Choroid plexus epithelial cell (primary cell): ENCODE measurements around the gene TOX4.

Experiments used
- DNase-seq: peaks from one replicate; pipeline ENCODE4 v3.0.0-alpha.2; 2010; ENCODE audit warnings: low read depth
- H3K4me3 ChIP-seq: 2 replicates; pipeline ENCODE4 v1.5.1; 2011; ENCODE audit warnings: low read depth, mild to moderate bottlenecking, control low read depth, low read length, moderate library complexity
- TF ChIP-seq, protein P1 (sequence below): conservative IDR thresholded peaks from 2 replicates; pipeline ENCODE4 v1.5.1; 2011; ENCODE audit warnings: low read depth, mild to moderate bottlenecking, control low read depth, inconsistent platforms, low read length, moderate library complexity

TOX4 gene

DNA sequence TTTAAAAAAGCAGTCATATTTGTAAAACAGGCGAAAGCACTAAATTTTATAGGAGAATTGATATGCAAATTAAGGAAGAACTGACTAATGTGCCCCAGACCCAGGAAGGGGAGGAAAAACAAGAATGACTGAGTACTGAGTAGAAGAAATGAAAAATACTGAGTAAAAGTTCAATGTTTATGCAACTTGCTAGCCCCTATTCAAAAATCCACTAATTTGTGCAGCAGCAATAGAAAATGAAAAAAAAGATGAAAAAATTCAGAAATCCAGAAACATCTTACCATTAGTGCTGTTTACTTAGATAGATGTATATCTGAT, 27.1 kb upstream of the TOX4 start:
- TF ChIP-seq, protein P1, sequence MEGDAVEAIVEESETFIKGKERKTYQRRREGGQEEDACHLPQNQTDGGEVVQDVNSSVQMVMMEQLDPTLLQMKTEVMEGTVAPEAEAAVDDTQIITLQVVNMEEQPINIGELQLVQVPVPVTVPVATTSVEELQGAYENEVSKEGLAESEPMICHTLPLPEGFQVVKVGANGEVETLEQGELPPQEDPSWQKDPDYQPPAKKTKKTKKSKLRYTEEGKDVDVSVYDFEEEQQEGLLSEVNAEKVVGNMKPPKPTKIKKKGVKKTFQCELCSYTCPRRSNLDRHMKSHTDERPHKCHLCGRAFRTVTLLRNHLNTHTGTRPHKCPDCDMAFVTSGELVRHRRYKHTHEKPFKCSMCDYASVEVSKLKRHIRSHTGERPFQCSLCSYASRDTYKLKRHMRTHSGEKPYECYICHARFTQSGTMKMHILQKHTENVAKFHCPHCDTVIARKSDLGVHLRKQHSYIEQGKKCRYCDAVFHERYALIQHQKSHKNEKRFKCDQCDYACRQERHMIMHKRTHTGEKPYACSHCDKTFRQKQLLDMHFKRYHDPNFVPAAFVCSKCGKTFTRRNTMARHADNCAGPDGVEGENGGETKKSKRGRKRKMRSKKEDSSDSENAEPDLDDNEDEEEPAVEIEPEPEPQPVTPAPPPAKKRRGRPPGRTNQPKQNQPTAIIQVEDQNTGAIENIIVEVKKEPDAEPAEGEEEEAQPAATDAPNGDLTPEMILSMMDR, result no peak
- H3K4me3 ChIP-seq, result no peak overlapping the region
- DNase-seq, result no peak

DNA sequence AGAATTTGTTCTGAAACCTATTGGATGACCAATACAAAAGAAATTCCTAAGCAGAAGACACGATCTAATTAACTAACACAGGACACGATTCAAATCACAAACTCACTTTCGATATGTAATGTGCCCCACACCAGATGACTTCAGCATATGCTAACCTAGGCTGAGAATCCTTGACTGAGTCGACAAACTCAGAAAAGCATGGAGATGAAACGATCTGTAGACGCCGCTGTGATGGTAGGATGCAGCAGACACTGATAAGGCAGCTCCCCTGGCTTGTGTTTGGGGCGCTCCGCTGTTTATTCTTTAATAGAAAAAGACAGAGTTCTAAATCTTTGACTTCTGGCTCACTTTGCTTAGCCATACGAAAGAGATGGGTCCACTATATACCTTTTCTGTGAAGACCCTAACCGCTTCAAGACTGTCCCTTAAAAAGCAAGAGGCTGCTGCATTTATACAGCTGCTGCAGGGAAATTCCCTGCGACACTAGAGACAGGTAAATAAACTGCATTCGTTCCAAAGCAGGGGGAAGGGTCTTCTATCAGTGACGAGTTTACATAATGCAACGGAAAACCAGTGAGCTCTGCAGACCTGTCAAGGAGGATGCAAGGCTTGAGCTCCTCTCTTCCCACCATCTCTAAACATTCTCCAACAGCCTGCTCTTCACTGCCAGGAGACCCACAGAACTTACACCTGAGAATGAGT, 22.0 kb upstream of the TOX4 start:
- peak; percentile 16 for DNase-seq
- TF ChIP-seq, protein P1, result no peak
- peak overlapping the region; percentile 94 for H3K4me3 ChIP-seq

DNA sequence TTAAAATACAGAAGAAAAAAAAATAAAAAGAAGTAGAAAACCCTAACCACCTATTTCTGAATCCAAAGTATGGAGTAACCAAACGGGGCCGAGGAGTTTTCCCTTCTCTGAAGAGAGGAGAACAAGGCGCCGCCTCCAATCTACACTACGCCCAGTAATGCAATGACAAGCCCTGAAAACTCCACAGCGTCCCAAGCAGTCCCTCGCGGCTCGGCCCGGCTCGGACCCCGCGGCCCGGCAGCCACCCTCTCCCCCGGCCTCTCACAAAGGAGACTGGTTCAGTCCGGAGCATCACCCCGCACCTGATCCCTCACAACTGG, 21.4 kb upstream of the TOX4 start:
- peak overlapping the region; percentile 94 for H3K4me3 ChIP-seq
- peak; percentile 31 for DNase-seq
- TF ChIP-seq, protein P1, result no peak

DNA sequence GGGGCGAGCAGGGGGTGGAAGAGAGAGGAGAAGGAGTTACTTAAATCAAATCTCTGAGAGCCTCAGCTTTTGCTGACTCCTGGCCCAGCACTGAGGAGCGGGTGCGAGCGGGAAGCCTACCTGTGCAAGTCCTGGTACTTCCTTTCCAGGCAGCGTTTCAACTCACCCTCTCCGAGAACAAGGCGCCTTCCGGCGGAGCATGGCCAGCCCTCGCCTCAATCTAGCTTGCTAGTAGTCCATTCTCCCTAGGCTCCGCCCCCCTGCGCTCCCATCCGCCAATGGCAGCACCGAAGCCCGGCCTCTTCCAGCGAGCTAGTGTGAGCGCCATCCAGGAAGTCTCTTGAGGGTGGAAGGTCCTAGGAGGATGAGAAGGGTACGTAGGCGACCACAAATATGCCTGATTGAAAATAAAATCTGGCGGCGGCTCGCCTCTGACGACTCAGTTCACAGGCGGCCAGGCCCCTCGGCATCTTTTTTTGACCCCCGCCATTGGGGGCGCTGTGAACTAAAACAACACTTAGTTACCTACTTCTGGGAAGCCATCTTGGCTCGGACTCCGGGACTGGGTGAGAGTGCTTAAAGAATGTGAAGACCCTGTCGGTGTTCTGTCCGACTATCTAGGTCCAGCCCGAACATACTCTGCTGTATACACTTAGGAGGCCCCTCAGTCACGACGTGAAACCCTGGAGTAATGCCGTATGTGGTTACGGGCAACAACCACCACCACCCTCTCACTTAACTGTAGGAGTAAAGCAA, 20.9 kb upstream of the TOX4 start, which contains the start of gene CHD8:
TSS of gene CHD8 (minus strand) at position 212 of the 756 bp plus-strand sequence. CDS start 24,480 bp downstream, outside the sequence.
- TF ChIP-seq, protein P1, result peak; percentile 65
- DNase-seq, result peak; percentile 100

DNA sequence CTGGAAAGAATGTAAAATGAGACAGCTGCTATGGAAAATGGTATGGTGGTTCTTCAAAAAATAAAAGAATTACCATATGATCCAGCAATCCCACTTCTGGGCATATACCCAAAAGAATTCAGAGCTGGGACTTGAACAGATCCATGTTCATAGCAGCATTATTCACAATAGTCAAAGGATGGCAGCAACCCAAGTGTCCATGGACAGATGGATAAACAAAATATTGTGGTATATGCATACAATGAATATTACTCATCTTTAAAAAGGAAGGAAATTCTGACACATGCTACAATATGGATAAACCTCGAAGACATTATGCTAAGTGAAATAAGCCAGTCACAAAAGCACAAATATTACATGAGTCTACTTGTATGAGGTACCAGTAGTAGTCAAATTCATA, 9.4 kb upstream of the TOX4 start:
- no peak overlapping the region for H3K4me3 ChIP-seq
- DNase-seq, result peak; percentile 76
- TF ChIP-seq, protein P1, result no peak

More for the DNA sequence above, 20.9 kb upstream of the TOX4 start, which contains the start of gene CHD8:
- H3K4me3 ChIP-seq, result peak within 1 kb of the TSS; percentile 94

DNA sequence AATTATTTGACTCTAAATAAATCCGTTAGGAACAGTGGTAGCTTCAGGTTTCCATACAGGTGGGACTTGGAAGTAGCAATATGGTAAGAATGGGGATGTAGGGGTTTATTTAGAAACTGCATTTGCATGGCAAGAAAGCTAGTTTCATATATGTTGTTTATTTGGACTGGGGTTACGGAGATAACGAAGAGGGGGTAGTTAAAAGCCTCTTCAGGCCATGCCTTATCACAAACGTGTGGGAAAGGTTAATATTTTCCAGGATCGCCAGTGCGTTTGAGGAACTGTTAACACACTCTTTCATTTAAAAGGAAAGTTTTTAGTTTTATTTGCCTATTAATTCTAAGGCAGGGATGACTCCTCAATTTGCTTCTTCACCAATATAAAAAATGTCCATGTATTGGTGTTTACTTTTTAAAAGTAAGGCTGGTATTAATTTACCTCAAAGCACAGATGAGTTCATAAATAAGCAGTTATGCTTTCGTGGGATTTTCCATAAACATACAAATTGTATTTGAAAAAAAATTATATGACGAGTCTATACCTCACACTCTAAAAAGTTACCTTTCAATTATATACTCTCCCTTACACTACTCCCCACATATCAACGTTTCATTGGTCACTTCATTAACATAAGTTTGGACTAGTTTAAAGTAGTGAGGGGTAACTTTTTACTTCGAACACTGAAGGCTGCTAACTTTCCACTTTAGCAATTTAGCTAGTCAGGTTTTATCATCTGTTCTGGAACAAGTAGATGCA, 1.1 kb upstream of the TOX4 start:
- no peak for DNase-seq
- TF ChIP-seq, protein P1, result no peak
- H3K4me3 ChIP-seq, result peak overlapping the region; percentile 78
